DMS 273 (cell line): Measurements from ENCODE around the gene SERPINB2.
A peak's percentile ranks its signal among the peaks of the same experiment; 100 is the strongest.
"Not testable (repeated sequence)": the region's sequence is repeated elsewhere in the genome, so short reads cannot be mapped to it uniquely, and the experiment has no call there.

Experiments
- DNase-seq: peaks from one replicate; lab custom pipeline; 2025; ENCODE audit not compliant: unreplicated experiment; lab: John Stamatoyannopoulos, UW

Gene SERPINB2

DNA sequence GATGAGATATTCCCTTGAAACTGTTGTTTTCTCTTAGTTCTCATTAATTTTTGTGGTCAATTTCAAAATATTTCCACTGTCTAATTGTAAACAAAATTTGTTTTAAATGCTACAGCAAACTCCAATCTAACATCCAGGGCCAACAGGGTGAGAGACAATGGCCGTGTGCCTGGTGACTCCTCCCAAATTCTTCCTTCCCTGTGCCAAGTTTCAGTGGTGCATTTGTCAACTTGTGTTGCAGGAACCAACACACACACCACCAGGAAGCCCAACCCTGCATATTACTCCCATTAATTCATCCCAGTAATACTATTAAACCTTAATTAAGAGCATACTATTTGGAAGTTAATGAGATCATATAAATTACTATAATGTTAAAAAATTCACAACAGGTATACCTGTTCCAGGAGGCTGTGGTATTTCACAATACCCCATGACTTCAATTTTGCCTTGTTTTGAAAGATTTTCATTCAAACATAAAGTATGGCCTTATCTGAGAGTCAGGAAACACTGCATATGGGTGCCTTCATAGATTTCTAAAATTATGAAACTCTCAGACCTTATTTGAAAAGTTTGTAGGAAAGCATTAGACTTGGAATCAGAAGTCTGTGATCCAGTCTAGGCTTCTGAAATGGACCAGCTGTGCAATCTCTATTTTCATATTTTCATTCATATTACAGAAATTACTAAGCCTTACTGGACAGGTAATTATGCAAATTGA is 1.1 kb downstream of the SERPINB2 start:
- DNase-seq = no peak

DNA sequence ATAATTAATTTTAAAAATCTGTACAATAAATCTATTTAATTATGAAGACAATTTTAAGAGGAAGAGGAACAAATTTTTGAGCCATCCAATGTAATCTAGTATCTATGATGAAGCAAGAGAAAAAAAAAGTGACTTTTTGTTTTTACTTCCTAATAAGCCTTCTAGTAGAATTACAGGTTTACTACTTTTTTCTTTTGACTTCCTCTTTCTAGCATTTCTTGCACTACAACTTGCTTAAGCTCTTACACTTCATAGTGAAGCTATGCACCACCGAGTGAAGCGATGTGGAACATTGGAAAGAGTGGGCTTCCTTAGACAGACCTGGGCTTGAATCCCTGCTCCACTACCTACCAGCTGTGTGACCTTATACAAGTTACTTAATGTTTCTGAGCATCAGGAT is 2.1 kb downstream of the SERPINB2 start:
- DNase-seq = no peak

DNA sequence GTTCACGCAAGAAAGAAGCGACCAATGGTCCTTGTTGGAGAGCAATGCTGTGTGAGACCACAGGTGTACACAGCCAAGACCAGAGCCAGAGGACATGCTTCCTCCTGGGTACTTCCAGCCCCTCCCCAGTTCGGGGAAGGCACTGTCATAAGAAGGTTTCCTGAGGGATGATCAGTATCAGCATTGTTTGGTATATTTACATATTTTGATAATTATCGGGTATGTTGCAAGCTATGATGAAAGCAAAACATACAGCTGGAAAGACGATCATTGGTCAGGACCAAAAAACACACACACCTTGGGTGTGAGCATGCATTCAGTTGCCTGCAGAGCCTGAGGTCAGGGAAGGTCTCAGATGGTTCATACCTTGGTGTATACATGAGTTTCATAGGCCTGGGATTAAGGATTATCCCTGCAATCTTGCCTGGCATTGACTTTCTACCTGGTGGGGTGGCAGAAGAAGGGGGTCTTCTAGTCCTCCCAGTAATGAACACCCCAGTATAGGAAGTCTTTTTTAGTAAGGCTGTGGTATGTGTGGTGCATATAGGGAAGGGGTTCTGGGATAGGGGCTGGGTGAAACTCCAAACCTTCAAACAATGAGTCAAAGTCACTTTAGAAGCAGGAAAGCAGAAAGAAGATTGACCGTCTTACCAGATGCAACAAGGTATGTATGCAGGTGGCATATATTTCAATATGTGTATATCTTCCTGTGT is 2.9 kb downstream of the SERPINB2 start:
- no peak for DNase-seq

DNA sequence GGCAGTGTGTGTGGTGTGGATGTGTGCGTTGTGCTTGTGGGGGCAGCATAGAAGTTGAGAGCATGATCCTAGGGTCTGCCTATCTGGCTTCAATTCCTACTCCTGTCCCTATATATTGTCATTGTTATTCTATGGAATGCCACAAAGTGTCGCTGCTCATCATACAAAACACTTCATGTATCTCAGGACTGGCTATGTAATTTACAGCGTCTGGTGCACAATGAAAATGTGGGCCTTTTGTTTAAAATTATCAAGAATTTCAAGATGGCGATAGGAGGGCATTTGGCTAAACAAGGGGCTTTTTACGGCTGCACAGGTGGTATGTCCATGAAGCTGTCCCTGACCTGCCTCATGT is 3.4 kb downstream of the SERPINB2 start:
- DNase-seq = peak; percentile 47

DNA sequence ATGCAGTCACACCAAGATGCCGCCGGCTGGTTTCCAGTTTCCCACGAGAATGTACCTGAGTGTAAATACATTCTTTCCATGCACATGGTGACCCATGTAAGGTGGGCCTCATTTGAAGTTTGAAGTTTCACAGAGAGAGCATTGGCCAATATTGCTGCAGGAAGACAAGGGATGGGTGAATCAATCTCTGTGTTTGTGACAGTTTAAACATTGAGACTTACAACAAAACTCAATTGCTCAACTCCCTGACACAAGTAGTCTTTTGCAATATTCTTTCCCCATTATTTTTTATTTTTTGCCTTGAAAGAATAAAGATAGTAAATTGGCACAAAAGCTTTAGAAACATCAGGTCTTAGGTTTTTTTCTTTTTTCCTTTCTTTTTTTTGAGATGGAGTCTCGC is 5.1 kb downstream of the SERPINB2 start:
- no peak for DNase-seq

DNA sequence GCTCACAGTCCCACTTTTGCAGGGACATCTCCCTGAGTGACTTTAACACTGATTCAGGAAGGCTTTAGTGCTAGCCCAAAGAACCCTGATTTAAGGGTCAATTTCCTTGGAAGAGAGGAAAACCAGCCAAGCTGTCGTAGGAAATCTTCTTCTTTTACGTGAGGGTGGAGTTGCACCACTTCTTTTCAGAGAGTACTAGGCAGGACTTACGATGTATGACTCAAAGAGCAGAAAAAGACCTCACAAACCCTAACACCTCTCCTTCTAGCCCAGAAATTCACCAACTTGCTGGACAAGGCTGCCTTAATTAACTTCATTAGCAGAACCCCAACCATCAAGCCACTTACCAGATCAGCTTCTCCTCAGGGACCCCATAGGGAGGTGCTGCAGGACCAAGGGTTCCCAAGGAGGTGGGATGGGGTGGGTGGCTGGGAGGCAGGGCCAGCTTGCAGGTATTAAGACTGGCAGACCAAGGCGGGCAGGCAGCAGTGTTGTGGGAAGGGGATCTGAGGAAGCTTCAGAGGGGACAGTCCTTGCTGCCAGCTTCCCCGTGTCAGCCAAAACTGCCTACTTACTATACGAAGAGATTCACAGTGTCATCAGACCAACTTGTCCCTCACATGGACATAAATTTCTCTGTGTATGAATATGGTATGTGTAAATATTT is 6.7 kb downstream of the SERPINB2 start:
- DNase-seq = no peak

DNA sequence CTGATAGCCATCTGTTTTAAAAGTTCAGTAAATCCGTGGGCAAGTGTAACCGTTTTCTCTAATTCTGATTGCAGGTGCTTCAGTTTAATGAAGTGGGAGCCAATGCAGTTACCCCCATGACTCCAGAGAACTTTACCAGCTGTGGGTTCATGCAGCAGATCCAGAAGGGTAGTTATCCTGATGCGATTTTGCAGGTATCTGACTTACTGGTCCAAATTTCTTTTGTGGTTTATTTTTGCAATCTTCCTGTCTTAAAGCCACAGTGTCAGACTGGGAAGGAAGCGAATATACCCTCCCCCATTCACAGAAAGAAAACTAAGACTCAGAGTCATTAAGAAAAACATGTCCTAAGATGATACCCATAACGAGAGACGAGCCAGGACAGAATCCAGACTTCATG is 7.7 kb downstream of the SERPINB2 start:
- no peak for DNase-seq

DNA sequence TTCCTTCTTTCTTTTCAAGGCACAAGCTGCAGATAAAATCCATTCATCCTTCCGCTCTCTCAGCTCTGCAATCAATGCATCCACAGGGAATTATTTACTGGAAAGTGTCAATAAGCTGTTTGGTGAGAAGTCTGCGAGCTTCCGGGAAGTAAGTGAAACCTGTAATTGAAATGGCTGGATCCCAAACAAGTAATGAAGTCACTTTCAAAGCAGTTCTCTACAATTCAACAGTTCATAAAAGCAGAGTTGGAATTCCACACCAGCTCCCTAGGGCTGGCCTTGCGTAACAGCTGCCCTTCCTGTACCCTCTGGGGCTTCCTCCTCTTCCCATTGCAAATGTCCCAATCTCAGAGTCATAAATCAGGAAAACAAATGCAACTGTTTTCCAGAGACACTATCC is 9.6 kb downstream of the SERPINB2 start:
- DNase-seq = no peak

DNA sequence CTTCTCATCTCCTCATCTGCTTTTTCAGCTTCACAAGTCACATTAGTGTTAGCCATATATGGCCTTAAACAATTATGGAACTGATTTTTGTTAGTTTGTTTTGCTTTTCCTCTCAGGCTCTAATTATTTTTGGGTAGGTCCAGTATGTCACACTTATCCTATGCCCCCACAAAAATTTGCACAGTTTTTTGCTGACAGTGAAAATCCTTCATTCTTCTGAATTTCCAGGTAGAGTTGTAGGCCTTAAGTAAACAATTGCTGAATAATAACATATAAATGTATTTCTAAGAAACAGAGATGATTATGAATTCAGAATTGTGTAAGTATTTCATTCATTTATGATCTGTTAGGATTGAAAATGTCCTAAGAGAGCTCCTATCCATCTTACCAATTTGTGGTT is 11.7 kb downstream of the SERPINB2 start:
- DNase-seq = no peak

DNA sequence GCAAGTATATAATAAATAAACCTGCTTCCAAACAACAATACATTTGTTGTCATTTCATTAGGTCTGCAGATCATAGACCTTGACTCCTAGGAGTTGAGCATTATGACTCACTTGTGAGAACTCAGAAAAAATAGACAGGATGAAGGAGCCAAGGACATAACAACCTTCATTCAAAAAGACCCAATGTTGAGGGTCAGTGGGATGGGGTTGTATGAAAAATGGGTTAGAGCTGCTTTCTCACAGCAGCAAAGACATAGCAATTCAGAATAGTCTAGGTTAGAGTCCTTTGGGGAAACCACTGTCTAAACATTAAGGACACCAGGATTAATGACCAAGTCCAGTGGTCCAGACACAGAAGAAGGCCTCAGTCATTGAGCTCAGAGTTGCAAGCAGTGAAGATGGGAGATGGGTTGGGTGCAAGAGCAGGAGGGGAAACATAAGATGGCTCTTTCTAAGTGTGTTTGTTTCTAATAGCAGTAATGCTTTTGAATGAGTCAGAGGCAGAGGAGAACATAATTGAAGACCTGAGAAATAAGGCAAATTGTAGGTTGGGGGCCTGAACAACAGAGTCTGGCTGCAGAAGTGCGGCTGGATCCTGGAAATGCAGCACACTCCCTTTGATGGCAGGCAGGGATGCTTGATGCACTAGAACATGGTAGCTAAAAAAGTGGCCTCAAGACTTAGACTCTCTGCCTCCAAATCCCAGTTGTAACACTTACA is 16.5 kb downstream of the SERPINB2 start:
- no peak for DNase-seq

DNA sequence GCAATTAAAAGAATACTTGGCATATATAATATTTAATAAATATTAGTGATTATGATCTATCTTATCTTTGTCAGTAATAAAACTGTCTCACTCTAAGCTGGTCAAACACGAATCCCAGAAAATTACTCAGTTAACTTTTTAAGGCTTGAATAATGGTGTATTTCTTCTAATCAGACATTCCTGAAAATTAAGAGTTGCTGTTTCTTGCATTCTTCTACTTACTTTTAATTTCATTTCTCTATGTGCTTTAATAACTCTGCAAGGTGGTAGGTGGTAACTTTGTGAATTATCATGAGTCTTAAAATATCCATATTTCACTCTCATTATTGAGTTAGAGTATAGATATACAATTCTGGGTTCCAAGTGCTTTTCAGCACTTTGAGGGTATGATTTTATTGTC is 17.2 kb downstream of the SERPINB2 start:
- no peak for DNase-seq

DNA sequence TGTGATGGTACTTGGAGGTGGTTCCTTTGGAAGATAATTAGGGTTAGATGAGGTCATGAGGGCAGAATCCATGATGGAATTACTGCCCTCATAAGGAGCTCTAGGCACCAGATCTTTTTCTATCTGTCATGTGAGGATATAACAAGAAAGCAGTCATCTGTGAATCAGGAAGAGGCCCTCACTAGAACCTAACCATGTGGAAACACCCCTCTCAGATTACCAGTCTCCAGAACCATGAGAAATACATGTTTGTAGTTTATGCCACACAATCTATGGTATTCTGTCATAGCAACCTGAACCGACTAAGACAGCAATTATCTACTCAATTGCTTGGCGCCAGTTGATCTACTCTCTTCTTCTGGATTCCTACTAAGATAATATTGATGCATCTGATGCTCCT is 17.9 kb downstream of the SERPINB2 start:
- no peak for DNase-seq

DNA sequence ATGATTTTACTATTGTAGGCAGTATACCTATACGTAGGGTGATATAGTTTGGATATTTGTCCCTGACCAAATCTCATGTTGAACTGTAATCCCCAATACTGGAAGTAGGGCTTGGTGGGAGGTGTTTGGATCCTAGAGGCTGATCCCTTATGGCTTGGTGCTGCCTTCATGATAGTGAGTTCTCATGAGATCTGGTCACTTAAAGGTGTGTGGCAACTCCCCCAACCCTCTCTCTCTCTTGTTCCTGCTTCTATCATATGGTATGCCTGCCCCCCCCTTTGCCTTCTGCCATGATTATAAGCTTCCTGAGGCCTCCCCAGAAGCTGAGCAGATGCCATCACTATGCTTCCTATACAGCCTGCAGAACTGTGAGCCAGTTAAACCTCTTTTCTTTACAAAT is 18.6 kb downstream of the SERPINB2 start:
- no peak for DNase-seq

DNA sequence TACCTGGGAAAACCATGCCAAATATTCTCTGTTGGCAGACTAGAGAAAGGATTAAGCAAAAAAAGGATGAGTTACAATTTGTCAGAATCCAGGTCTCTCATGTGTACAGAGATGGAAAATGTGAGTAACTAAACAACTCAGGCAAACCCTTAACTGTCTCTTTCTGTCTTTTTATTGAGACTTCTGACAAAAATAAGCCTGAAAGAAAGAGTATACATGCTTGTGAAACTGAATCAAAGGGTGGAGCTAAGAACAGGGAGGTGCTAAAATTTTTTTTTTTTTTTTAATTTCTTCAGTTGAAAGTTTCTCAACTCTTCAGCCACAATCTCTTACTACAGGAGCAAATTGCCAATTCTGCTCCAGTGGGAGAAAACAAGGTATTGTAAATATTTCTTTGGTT is 20.2 kb downstream of the SERPINB2 start, which contains the start of gene SERPINB10:
TSS of gene SERPINB10 (plus strand) at position 295 of the 400 bp plus-strand sequence. CDS start 7,553 bp downstream, outside the sequence.
- DNase-seq = no peak

DNA sequence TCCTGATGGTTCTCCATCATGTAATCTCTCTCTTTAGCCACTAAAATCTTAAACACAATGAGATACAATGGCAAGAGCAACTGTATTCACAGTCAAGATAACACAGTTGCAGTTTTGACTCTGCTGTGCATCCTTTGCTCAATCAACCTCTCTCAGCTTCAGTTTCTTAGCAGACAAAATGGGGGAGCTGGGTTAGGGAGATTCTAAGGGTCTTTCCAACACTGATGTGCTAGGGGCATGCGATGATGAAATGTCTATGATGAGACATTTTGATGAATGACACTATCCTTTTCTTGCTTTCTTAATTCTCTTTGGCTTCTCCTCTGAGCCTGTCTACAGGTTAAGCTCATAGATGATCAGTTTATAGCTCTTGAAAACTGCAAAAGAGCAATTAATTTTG is 21.4 kb downstream of the SERPINB2 start:
- no peak for DNase-seq

DNA sequence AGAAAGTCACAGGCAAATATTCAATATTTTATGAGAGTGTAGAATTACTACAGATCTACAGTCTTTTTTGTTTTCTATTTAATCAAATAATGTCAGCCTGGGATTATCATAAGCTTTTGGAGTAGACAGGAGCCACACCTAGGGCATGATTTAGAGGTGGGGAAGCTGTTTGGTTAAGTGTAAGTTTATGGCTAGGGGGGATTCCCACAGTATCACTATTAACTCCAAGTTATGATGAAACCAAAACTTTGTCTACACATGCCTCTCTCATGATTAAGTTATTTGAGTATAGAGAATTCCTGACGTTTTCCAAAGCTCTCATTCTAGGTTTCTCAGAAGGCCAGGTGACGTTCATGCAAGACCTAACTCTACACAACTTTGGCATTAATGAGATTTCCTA is 22.4 kb downstream of the SERPINB2 start:
- no peak for DNase-seq

DNA sequence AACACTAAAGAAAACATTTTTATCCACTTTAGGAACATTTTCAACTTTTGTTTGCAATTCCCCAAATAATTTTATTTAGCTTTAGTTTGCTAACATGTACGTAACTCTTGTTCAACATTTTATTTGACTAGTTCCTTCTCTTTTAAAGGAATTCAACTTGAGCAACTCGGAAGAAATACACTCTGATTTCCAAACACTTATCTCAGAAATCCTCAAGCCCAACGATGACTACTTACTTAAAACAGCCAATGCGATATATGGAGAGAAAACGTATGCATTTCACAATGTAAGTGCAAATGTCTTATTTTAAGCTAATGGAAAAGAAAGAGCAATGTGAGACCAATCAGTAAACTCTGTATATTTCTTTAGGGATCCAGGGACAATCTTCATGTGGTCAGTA is 30.3 kb downstream of the SERPINB2 start:
- DNase-seq = no peak

DNA sequence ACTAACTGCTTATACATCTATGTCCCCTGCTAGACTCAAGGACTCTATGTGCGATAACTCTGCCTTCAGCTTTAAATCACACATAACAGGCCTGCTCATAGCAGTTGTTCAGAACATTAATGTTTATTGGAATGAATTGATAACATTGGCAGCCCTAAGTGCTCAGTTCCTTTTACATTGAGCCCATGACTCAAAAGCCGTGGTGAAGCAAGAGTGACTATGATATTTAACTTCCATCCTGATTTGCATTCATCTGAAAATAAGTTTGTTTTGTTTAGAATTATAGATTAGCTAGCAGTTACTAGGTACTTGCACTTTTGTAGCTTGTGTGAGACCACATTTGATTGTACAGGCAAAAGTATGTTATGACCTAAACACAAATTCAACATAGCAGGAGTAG is 34.5 kb downstream of the SERPINB2 start:
- no peak for DNase-seq

DNA sequence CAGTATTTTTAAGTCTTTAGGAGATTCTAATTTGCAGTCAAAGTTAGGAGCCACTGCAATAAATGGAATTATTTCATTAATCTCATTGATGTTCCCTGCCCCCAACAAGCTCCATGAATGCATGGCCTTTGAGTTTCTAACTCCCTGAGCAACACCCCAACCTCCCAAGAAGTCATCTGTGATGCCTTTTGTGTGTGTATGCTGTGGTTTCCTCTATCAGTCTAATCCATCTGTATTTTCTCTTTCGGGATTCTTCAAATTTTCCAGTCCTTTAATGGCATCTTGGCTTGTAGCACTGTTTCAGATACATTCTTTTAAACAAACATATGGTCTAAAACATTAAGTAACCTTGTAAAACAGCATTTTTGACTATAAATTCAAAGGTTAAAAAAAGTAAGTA is 37.0 kb downstream of the SERPINB2 start:
- no peak for DNase-seq

DNA sequence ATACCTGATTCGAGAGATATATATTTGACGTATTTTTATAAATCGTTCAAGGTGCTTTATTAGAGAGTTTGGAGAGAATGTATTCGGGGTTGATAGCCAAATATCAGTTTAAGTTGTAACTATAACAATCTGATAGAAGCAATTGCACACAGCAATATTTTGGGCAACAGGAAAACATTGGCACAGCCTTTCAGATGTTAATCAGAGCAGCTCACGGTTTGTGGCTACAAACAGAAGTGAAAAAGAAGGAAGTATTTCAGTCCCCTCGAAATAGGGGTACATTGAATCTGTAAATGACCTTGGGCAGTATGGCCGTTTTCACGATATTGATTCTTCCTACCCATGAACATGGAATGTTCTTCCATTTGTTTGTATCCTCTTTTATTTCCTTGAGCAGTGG is 40.8 kb downstream of the SERPINB2 start:
- no peak for DNase-seq

DNA sequence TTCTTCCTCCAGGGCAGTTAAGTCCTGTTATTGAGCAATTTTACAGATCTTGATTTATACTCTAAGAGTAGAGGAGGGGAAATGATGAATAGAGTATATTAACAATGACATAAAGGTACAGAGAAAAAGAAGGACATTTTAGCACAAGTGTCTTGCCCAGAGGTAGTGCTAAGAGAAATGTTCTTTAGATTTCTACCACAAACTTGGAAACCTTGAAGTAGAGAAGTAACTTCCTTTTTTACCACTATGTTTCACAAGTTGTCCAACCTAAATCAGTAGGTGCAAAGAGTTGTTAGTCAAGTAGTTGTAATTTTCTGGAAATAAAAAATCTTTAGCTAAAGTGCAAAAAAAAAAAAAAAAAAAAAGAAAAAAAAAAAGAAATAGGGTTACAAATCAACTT is 41.9 kb downstream of the SERPINB2 start:
- DNase-seq = not testable (repeated sequence)
